Parathyroid adenoma (tissue), 2 donors: Measurements from ENCODE around the gene NME7.

ENCODE experiments used
- H2AFZ ChIP-seq: fragments of 300-600 bp; sonication (generic); one replicate; pipeline ENCODE4 v1.7.0; 2017; ENCODE audit warnings: antibody characterized with exemption, mild to moderate bottlenecking
- H3K27ac ChIP-seq: fragments of 300-600 bp; sonication (generic); one replicate; pipeline ENCODE4 v1.7.0; 2017
- H3K27me3 ChIP-seq: fragments of 300-600 bp; sonication (generic); one replicate; pipeline ENCODE4 v1.7.0; 2017; ENCODE audit warnings: low read length; ENCODE audit not compliant: control insufficient read depth, insufficient read depth
- H3K36me3 ChIP-seq: fragments of 300-600 bp; sonication (generic); one replicate; pipeline ENCODE4 v1.7.0; 2017; ENCODE audit warnings: low read length; ENCODE audit not compliant: control insufficient read depth, insufficient read depth
- H3K4me1 ChIP-seq: fragments of 300-600 bp; sonication (generic); one replicate; pipeline ENCODE4 v1.7.0; 2017; ENCODE audit warnings: control low read depth
- H3K4me2 ChIP-seq: fragments of 300-600 bp; sonication (generic); one replicate; pipeline ENCODE4 v1.7.0; 2017; ENCODE audit warnings: low read length
- H3K4me3 ChIP-seq: fragments of 300-600 bp; sonication (generic); one replicate; pipeline ENCODE4 v1.7.0; 2017; ENCODE audit warnings: low read depth, low read length
- H3K79me2 ChIP-seq: fragments of 300-600 bp; sonication (generic); one replicate; pipeline ENCODE4 v1.7.0; 2017; ENCODE audit warnings: control low read depth
- H3K9ac ChIP-seq: fragments of 300-600 bp; sonication (generic); one replicate; pipeline ENCODE4 v1.7.0; 2017; ENCODE audit warnings: mild to moderate bottlenecking
- H3K9me3 ChIP-seq: fragments of 300-600 bp; sonication (generic); one replicate; pipeline ENCODE4 v1.7.0; 2017; ENCODE audit warnings: low read length; ENCODE audit not compliant: control insufficient read depth
- TF ChIP-seq, protein P1 (sequence below): fragments of 300-600 bp; sonication (generic); IDR thresholded peaks from one replicate; pipeline ENCODE4 v1.7.0; 2017; ENCODE audit warnings: antibody characterized with exemption, mild to moderate bottlenecking
- donor health status: primary hyperparathyroidism.

NME7 gene

DNA sequence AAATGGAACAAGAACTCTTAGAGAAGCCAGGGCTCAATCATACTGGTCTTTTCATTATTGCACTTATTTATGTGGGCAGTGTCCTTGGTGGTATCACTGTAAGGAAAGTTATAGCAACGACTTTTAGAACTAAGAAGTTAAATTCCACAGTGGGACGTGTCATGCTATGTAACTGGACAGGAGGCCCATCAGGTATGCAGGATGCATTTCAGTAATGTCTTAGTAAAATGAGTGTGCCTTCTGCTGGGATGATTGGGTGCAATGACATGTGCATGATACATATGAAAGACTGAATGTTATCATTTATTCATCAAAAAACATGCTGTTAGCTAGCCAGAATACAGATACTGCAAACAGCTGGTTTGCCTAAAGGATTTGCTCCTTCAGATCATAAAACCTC is 268.0 kb downstream of the NME7 start:
- Histone ChIP-seq H2AFZ (no peak overlapping the region), H3K4me3 (no peak overlapping the region), H3K4me1 (peaks cover 27% of the 10 kb centered on the region), H3K4me2 (no peak overlapping the region), H3K36me3 (no peaks in the 10 kb centered on the region), H3K79me2 (no peaks in the 10 kb centered on the region), H3K9me3 (no peaks in the 10 kb centered on the region), H3K27me3 (no peaks in the 10 kb centered on the region), H3K27ac (no peak overlapping the region), H3K9ac (no peak overlapping the region)
- TF ChIP-seq, protein P1, sequence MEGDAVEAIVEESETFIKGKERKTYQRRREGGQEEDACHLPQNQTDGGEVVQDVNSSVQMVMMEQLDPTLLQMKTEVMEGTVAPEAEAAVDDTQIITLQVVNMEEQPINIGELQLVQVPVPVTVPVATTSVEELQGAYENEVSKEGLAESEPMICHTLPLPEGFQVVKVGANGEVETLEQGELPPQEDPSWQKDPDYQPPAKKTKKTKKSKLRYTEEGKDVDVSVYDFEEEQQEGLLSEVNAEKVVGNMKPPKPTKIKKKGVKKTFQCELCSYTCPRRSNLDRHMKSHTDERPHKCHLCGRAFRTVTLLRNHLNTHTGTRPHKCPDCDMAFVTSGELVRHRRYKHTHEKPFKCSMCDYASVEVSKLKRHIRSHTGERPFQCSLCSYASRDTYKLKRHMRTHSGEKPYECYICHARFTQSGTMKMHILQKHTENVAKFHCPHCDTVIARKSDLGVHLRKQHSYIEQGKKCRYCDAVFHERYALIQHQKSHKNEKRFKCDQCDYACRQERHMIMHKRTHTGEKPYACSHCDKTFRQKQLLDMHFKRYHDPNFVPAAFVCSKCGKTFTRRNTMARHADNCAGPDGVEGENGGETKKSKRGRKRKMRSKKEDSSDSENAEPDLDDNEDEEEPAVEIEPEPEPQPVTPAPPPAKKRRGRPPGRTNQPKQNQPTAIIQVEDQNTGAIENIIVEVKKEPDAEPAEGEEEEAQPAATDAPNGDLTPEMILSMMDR, result no peak

DNA sequence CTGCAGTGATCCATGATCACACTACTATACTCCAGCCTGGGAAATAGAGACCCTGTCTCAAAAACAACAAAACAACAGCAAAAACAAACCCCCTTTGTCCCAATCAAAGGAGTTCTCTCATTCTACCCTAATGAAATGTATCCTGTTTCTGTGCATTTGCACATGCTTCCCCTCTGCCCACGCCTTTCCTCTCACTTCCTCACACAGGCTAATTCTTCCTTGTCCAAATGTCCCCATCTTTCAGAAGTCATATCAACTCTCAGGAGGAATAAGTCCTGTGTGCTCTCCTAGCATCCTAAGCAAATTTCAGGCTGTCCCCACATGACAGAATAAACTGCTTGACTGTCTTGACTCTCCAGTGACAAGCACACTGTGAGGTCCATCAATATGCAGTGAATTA is 269.2 kb downstream of the NME7 start:
- H3K4me2 ChIP-seq, result no peak overlapping the region
- no peak overlapping the region for H2AFZ ChIP-seq
- no peaks in the 10 kb centered on the region for H3K27me3 ChIP-seq
- H3K9ac ChIP-seq, result no peak overlapping the region
- no peaks in the 10 kb centered on the region for H3K9me3 ChIP-seq
- H3K4me1 ChIP-seq, result peaks cover 19% of the 10 kb centered on the region
- H3K27ac ChIP-seq, result no peak overlapping the region
- no peaks in the 10 kb centered on the region for H3K79me2 ChIP-seq
- no peaks in the 10 kb centered on the region for H3K36me3 ChIP-seq
- H3K4me3 ChIP-seq, result no peak overlapping the region
- TF ChIP-seq, protein P1, result no peak

DNA sequence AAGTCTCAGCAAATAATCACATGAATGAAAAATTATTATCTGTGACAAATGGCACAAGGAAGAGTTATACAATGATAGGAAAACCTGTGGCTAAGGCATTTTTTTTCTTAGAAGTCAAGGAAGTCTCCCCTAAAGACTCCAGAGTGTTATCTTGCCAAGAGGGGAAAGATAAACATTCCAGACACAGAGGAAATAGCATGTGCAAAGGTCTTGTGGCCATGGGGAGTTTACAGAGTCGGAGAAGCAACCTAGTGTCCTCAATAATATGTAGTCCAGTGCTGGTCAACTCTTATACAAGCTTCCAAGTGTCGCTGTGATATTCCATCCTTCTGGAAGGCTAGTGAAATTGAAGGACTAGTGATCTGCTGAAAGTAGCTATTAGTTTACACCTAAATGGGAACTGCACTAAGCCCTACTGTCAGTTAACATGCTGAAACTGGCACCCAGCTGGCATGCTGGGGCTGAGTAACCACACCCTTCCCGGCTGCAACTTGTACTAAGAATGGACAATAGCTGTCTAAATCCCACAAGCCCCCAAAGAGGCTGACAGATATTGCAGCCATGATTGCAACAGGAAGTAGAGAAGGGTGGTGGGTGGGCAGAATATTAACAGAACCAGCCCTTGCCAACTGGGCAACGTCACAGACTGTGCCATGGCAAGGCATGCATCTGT is 272.6 kb downstream of the NME7 start:
- no peaks in the 10 kb centered on the region for H3K79me2 ChIP-seq
- no peak overlapping the region for H2AFZ ChIP-seq
- H3K4me2 ChIP-seq, result no peak overlapping the region
- H3K9me3 ChIP-seq, result no peaks in the 10 kb centered on the region
- H3K27me3 ChIP-seq, result no peaks in the 10 kb centered on the region
- no peak overlapping the region for H3K27ac ChIP-seq
- H3K9ac ChIP-seq, result no peak overlapping the region
- H3K36me3 ChIP-seq, result no peaks in the 10 kb centered on the region
- H3K4me3 ChIP-seq, result no peak overlapping the region
- TF ChIP-seq, protein P1, result no peak
- peaks cover under 1% of the 10 kb centered on the region for H3K4me1 ChIP-seq

DNA sequence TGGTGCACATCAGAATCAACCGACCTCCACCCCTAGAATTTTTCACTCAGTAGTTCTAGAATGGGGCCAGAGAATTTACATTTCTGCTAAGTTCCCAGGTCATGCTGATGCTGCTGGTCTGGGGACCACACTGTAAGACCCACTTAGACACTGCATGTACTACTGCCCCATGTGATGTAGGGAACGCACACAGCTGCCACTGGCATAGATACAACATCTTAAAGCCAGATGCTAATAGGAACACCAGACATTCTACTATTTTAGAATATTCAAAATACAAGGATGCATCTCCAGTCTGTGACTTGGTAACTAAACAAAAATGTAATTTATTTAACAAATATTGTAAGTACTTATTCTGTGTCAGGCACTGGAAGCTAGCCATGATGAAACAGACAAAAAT is 275.2 kb downstream of the NME7 start:
- no peaks in the 10 kb centered on the region for H3K79me2 ChIP-seq
- no peak overlapping the region for H2AFZ ChIP-seq
- H3K36me3 ChIP-seq, result no peaks in the 10 kb centered on the region
- no peak overlapping the region for H3K9ac ChIP-seq
- TF ChIP-seq, protein P1, result no peak
- no peaks in the 10 kb centered on the region for H3K27me3 ChIP-seq
- no peak overlapping the region for H3K4me2 ChIP-seq
- H3K4me1 ChIP-seq, result no peaks in the 10 kb centered on the region
- H3K27ac ChIP-seq, result no peak overlapping the region
- H3K9me3 ChIP-seq, result no peaks in the 10 kb centered on the region
- no peak overlapping the region for H3K4me3 ChIP-seq

DNA sequence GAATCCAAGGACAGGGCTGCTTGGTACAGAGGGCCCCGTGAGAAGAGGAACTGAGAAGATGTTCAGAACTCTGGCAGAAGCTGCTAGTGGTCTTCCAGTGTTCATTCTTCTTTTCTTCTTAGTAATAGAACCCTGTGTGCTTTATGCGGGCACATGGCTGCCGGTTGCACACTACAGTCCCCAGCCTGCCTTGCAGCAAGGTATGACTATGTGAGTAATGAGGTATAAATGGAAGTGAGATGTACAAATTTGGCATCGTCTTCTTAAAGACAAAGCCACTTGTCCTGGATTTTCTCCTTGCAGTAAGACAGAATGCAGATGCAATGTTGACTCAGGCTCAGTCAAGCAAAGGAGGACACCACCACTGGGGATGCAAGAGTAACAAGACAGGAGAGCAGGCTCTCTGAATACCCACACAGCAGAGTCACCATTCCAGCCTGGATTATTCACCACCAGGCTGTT is 276.1 kb downstream of the NME7 start:
- no peaks in the 10 kb centered on the region for H3K27me3 ChIP-seq
- no peak overlapping the region for H3K9ac ChIP-seq
- TF ChIP-seq, protein P1, result no peak
- H3K36me3 ChIP-seq, result no peaks in the 10 kb centered on the region
- no peak overlapping the region for H3K4me2 ChIP-seq
- peaks cover 3% of the 10 kb centered on the region for H3K4me1 ChIP-seq
- no peaks in the 10 kb centered on the region for H3K79me2 ChIP-seq
- H3K4me3 ChIP-seq, result no peak overlapping the region
- H3K27ac ChIP-seq, result no peak overlapping the region
- H3K9me3 ChIP-seq, result no peaks in the 10 kb centered on the region
- no peak overlapping the region for H2AFZ ChIP-seq
